ENCODE data around the gene BICC1.
A peak's percentile ranks its signal among the peaks of the same experiment; 100 is the strongest.

BICC1 gene

GRCh38 chr10:58512491-58513187, at the start of gene BICC1:
Gene BICC1 (plus strand): TSS chr10:58512872. CDS start chr10:58513144, 272 bp downstream.
- Histone ChIP-seq H3K9me3 (ENCODE audit: severe bottlenecking) (no peaks in the 10 kb centered on the region), H3K27ac (ENCODE audit: poor library complexity, severe bottlenecking) (peak within 1 kb of the TSS; percentile 75), H3K27me3 (ENCODE audit: insufficient read depth, poor library complexity, severe bottlenecking) (no peaks in the 10 kb centered on the region), H3K4me3 (ENCODE audit: severe bottlenecking) (peak within 1 kb of the TSS; percentile 88), H3K4me1 (ENCODE audit: insufficient read depth, poor library complexity, severe bottlenecking) (peaks cover 22% of the 10 kb centered on the region), H3K36me3 (ENCODE audit: low read depth) (no peaks in the 10 kb centered on the region)
- peak; percentile 30 for TF ChIP-seq CTCF (IDR thresholded peaks at IDR 0.05; ENCODE audit: poor library complexity, severe bottlenecking)
- DNase-seq (ENCODE audit: low spot score) (no peak), ATAC-seq (ENCODE audit: low read depth) (peak; percentile 54)

DNA sequence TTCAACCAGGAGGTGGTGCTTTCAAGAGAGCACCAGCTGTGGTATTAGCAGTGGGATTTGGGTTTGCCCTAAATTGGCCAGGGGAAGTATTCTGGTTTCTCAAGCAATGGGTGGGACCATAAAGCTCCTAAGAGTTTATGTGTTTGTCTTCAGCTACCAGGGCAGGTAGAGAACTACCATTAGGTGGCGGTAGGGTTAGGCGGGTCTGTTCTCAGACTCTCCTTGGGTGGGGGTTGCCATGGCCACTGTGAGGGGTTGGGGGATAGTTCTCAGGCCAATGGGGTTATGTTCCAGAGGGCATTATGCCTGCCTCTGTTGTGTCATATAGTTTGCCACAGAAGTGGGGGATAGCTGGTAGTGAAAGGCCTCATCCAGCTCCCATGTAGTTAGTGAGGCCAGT, 47.7 kb upstream of the BICC1 start:
- no peak for TF ChIP-seq CTCF (IDR thresholded peaks at IDR 0.05; ENCODE audit: poor library complexity, severe bottlenecking)
- no peaks in the 10 kb centered on the region for H3K4me1 ChIP-seq (ENCODE audit: insufficient read depth, poor library complexity, severe bottlenecking)

GRCh38 chr10:58465629-58466028, 47.0 kb upstream of the BICC1 start:
- Histone ChIP-seq H3K27ac (ENCODE audit: poor library complexity, severe bottlenecking) (no peak overlapping the region), H3K4me3 (ENCODE audit: severe bottlenecking) (no peak overlapping the region), H3K9me3 (ENCODE audit: severe bottlenecking) (no peaks in the 10 kb centered on the region), H3K4me1 (ENCODE audit: insufficient read depth, poor library complexity, severe bottlenecking) (no peaks in the 10 kb centered on the region), H3K27me3 (ENCODE audit: insufficient read depth, poor library complexity, severe bottlenecking) (no peaks in the 10 kb centered on the region), H3K36me3 (ENCODE audit: low read depth) (no peaks in the 10 kb centered on the region)
- DNase-seq (ENCODE audit: low spot score), result no peak
- TF ChIP-seq CTCF (IDR thresholded peaks at IDR 0.05; ENCODE audit: poor library complexity, severe bottlenecking), result no peak
- no peak for ATAC-seq (ENCODE audit: low read depth)

More for the DNA sequence above, 47.7 kb upstream of the BICC1 start:
- DNase-seq (ENCODE audit: low spot score) (no peak), ATAC-seq (ENCODE audit: low read depth) (no peak)
- H3K27me3 ChIP-seq (ENCODE audit: insufficient read depth, poor library complexity, severe bottlenecking), result no peaks in the 10 kb centered on the region
- no peaks in the 10 kb centered on the region for H3K9me3 ChIP-seq (ENCODE audit: severe bottlenecking)
- H3K27ac ChIP-seq (ENCODE audit: poor library complexity, severe bottlenecking), result no peak overlapping the region
- no peak overlapping the region for H3K4me3 ChIP-seq (ENCODE audit: severe bottlenecking)
- H3K36me3 ChIP-seq (ENCODE audit: low read depth), result no peaks in the 10 kb centered on the region

DNA sequence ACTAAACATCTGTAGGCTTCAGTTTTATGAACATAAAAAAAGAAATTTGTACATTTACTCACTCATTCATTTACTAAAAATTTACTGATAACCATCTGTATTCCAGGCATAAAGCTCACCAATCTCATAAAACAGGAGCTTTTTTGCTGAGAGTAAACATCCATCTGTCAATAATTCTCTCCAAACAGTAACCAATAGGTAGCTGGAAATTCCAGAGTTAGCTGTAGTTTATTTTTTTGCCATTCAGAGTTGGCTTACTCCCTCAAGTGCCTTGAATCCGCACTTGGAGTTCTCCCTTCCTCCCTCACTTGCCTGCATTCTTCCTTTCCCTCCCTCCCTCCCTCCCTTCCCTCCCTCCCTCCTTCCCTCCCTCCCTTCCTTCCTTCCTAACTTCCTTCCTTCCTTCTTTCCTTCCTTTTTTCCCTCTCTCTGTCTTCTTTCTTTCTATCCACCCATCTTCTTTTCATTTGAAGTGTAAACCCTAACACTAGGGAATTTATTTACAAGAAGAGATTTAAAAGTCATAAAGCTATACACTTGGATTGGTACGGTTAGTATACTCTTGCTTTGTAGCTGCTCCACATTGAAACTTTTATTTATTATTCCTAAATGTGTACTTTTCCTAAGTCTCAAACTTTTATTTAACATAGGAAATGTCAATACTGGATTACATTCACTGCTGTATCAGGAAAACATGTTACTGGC, 44.6 kb upstream of the BICC1 start:
- no peaks in the 10 kb centered on the region for H3K9me3 ChIP-seq (ENCODE audit: severe bottlenecking)
- DNase-seq (ENCODE audit: low spot score) (no peak), ATAC-seq (ENCODE audit: low read depth) (no peak)
- no peak overlapping the region for H3K4me3 ChIP-seq (ENCODE audit: severe bottlenecking)
- H3K27ac ChIP-seq (ENCODE audit: poor library complexity, severe bottlenecking), result no peak overlapping the region
- no peak for TF ChIP-seq CTCF (IDR thresholded peaks at IDR 0.05; ENCODE audit: poor library complexity, severe bottlenecking)
- no peaks in the 10 kb centered on the region for H3K27me3 ChIP-seq (ENCODE audit: insufficient read depth, poor library complexity, severe bottlenecking)
- H3K4me1 ChIP-seq (ENCODE audit: insufficient read depth, poor library complexity, severe bottlenecking), result no peaks in the 10 kb centered on the region
- H3K36me3 ChIP-seq (ENCODE audit: low read depth), result no peaks in the 10 kb centered on the region

DNA sequence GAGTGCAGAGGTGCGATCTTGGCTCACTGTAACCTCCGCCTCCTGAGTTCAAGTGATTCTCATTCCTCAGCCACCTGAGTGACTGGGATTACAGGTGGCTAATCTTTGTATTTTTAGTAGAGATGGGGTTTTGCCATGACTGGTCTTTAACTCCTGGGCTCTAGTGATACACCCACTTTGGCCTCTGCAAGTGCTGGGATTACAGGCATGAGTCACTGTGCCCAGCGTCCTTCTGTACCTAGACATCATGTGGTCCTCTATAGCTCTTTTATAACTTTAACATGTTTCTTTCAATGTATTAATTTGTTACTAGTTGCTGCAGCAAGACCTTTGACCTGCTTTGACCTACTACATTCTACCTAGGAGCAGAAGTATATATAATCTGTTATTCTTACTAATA, 38.7 kb upstream of the BICC1 start:
- no peaks in the 10 kb centered on the region for H3K4me1 ChIP-seq (ENCODE audit: insufficient read depth, poor library complexity, severe bottlenecking)
- H3K27ac ChIP-seq (ENCODE audit: poor library complexity, severe bottlenecking), result no peak overlapping the region
- H3K9me3 ChIP-seq (ENCODE audit: severe bottlenecking), result no peaks in the 10 kb centered on the region
- no peak for TF ChIP-seq CTCF (IDR thresholded peaks at IDR 0.05; ENCODE audit: poor library complexity, severe bottlenecking)
- ATAC-seq (ENCODE audit: low read depth) (0 out of 3 replicates have a peak, but pooled peaks have one; percentile 41), DNase-seq (ENCODE audit: low spot score) (no peak)
- H3K36me3 ChIP-seq (ENCODE audit: low read depth), result no peaks in the 10 kb centered on the region
- no peak overlapping the region for H3K4me3 ChIP-seq (ENCODE audit: severe bottlenecking)
- no peaks in the 10 kb centered on the region for H3K27me3 ChIP-seq (ENCODE audit: insufficient read depth, poor library complexity, severe bottlenecking)
